Activated gamma-delta T cell treated with Interleukin-2 at 50 U/mL for 16 hours (primary cell): ENCODE measurements around the gene IL1R1.
"Not testable (repeated sequence)": the region's sequence is repeated elsewhere in the genome, so short reads cannot be mapped to it uniquely, and the experiment has no call there.

Experiments
- DNase-seq: peaks from one replicate; pipeline ENCODE4 v3.0.0-alpha.2; 2020

The IL1R1 gene

GRCh38 chr2:102111823-102112222 lies 30.7 kb upstream of the IL1R1 start:
- DNase-seq, result no peak

- DNase-seq, result no peak
These were observed 30.3 kb upstream of the IL1R1 start for GRCh38 chr2:102112271-102112670.

GRCh38 chr2:102112692-102113665 lies 29.6 kb upstream of the IL1R1 start:
- no peak for DNase-seq

DNA sequence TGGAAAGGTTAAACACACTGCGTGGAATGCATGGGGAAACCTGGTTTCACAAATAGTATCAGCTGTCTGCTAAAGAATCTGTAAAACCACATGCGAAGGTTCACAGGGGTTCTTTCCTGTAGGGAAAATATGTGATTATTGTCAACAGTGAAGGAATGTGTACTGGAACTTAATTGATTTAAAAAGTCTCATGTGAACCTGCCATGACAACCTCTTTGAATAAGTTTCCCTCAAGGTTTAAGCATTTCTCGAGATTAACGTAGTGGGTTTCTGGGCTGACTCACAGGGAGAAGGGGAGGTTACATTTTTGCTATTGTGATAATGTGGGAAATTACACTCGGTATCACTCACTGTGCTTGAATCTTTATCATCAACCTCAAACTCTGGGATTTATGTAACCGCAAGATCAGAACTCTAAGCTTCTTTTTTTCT lies 28.2 kb upstream of the IL1R1 start:
- DNase-seq, result no peak

DNA sequence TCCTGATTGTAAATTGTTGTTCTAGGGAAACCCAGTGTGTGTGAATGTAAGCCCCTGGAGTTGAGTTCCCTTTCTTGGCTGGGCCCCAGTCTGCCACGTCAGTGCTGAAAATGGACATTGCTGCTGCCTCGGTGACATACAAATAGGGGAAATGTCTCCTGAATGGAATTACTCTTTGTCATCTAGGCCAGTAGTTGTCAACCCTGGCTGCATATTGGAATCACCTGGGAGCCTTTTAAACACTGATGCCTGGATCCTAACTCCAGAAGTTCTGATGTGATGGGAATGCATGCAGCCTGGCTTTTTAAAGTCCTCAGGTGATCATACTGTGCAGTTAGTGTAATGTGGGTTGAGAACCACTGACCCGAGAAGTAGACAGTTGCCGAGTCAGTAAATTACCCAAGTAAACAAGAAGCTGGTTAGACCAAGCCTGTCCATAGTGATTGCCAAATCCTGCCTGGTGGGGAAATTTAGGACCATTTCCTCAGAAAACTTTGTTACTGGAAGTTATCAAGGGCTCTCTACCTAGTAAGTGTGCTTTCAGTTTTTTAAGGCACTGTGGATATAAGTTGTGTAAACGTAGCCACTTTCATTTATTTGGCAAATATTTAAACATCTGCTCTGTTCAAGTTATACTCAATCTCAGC lies 27.6 kb upstream of the IL1R1 start:
- no peak for DNase-seq

DNA sequence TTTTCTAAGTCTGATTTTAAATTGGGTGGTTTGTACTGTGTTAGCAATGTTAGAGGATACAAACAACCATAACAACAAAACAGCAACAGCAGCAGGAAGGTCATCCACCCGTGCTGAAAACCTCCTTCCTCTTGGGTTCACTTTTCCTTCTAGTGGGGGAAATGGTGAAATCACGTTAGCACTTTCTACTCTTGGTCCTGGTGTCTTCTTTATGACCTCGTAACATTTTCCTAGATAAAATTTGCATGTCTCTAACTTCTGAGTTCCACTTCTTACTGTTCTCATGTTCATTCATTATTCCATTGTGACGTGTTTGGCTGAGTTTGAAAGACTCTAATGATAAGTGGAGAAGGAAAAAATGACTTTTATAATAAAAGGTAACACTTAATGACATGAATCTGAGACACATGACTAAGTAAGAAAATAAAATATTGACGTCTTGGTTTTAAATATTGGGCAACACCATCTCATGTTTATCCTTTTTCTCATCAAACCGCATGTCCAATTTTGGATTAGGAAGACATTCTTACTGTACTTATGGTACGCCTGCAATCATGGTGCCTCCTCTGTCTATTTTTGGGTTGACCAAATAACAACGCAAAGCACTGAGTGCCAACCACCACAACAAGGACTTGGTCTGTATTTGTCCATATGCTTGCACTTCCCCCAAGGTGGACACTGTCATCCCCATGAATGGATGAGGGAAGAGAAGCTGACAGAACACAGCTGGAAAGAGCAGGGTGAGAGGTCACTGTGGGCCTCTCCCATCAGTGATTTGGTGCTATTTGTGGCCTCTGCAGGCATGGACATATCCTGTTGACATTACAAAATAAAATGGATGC lies 25.7 kb upstream of the IL1R1 start:
- DNase-seq, result no peak

GRCh38 chr2:102117472-102117858 lies 25.1 kb upstream of the IL1R1 start:
- DNase-seq, result no peak

GRCh38 chr2:102119255-102119654 lies 23.3 kb upstream of the IL1R1 start:
- no peak for DNase-seq

GRCh38 chr2:102120261-102120660 lies 22.3 kb upstream of the IL1R1 start:
- DNase-seq, result no peak

DNA sequence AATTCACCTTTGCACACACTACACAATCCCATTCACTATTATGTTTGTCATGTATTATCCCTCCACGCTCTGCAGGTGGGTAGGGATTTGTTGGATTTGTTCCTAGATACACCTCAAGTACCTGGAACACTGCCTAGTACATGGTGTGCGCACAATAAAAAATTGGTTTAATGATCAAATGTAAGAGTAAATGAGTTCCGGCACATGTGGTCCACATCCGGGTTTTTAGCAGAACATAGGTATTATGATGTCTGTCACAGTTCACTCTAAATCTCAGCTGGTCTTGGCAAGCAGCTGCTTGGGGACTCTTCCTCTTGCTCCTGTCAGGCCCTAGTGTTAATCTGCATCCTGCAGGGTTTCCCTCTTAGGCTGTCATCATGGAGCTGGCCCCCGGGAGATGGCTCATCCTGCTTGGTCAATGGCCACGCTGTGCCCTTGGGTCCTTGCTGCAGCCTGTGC lies 21.8 kb upstream of the IL1R1 start:
- DNase-seq, result no peak

- no peak for DNase-seq
These were observed 20.4 kb upstream of the IL1R1 start for GRCh38 chr2:102122115-102122514.

DNA sequence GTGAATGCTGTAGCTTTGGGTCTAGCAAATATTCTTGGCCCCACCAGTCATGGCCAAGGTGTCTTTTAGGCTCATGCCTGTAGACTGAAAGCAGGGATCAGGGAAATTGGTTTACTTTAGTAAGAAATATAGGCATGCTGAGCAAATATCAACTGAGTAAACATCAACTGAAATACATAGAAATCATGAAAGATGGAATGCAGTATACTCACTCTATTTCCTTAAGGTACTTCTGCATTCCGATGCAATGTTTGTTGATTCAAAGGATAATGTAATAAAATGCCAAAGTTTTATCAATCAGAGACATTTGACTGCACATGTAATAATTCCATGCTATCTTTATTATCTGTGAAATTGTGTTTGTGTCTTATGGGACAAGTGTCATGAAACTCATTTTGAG lies 19.6 kb upstream of the IL1R1 start:
- DNase-seq, result no peak

DNA sequence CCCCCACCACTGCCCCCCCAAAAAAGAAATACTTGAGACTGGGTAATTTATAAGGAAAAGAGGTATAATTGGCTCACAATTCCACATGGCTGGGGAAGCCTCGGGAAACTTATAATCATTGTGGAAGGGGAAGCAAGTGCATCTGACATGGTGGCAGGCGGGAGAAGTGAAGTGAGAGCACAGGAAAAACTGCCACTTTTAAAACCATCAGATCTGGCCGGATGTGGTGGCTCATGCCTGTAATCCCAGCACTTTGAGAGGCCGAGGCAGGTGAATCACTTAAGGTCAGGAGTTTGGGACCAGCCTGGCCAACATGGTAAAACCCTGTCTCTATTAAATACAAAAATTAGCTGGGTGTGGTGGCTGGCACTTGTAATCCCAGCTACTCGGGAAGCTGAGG lies 18.1 kb upstream of the IL1R1 start:
- DNase-seq, result not testable (repeated sequence)

- no peak for DNase-seq
These were observed 16.4 kb upstream of the IL1R1 start for GRCh38 chr2:102126169-102126568.

GRCh38 chr2:102126660-102127059 lies 15.9 kb upstream of the IL1R1 start:
- no peak for DNase-seq

DNA sequence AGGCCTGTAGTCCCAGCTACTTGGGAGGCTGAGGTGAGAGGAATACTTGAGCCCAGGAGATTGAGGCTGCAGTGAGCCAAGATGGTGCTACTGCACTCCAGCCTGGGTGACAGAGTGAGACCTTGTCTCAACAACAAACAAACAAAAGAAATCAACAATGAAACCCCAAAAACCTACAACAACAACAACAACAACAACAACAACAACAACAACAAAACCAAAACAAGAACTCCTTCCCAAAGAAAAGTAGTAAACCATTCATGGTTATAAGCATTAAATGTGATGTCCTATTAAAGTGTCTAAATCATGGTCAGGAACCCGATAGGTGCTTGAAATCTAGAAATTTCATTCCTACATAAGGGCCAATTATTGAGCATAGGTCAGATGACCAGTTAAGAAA lies 13.5 kb upstream of the IL1R1 start:
- DNase-seq, result no peak

- DNase-seq, result no peak
These were observed 12.4 kb upstream of the IL1R1 start for GRCh38 chr2:102129951-102130646.

- no peak for DNase-seq
These were observed 11.9 kb upstream of the IL1R1 start for GRCh38 chr2:102130647-102130991.

DNA sequence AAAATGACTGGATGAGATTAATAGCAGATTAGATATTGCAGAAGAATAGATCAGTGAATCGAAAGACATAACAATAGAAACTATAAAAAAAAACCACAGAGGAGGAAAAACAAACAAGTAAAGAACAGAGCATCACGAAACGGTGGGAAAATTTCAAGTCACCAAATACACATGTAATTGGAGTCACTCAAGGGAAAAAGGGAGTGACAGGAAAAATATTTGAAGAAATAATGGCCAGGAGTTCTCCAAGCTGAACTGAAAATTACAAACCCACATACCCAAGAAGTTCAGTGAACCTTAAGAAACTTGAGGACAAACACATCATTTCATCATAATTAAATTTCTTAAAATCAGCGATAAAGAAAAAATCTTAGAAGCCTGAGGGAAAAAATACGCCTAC lies 11.0 kb upstream of the IL1R1 start:
- no peak for DNase-seq

- no peak for DNase-seq
These were observed 5.4 kb upstream of the IL1R1 start for GRCh38 chr2:102137138-102137537.

DNA sequence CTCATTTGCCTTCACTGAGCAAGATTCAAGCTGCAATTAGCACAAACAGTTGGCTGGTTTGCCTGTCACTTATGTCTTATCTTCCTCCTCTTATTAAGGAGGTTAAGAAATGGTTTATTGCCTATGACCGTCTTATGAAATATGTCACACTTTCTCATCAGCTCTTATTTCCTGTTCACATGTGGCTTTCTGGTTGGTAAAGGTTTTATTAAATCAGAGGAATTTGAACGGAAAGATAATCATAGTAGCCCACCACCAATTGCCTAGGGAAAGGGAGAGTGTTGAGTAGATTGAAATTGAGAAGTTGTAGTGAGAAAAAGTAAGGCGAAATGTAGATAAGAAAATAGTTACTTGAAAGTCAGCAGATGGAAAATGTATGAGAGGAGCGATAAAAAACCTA lies 4.2 kb upstream of the IL1R1 start:
- DNase-seq, result no peak

GRCh38 chr2:102139851-102140250 lies 2.7 kb upstream of the IL1R1 start:
- no peak for DNase-seq

DNA sequence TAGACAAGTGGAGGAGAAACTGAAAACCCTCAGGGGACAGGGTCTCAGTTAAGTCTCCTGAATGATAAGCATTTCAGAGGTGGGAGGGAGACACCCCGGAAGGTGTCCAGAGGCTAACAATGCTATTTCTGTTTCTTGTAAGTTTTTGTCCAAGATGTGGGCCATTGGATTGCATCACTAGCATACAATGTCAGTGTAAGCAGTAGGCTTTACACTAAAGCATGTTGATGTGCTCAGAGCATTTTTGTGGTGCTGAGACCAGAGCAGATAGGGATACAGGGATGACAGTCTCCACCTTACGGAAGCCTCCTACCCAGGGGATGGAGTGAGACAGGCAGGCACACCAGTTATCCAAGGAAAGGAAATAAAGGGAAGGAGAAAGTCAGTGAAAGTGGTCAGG lies 2.2 kb upstream of the IL1R1 start:
- no peak for DNase-seq
